Ovary (tissue), 3 donors: ENCODE results near the gene SIX2.

Experiments
- CTCF ChIP-seq, 3 donors: fragments of 450-650 bp in 2 of 3; fragments of 200-600 bp in 1 of 3; IDR thresholded peaks; one replicate each; pipeline versions ENCODE4 v1.5.1 to v1.8.0; 2016 to 2022; ENCODE audit warnings: antibody characterized with exemption in 3 of 3, mild to moderate bottlenecking in 1 of 3
- EP300 ChIP-seq: sonication (generic); formaldehyde crosslinking; IDR thresholded peaks from one replicate; pipeline ENCODE4 v1.6.1; 2017; ENCODE audit warnings: antibody characterized with exemption
- POLR2A ChIP-seq: fragments of 450-650 bp; IDR thresholded peaks from one replicate; pipeline ENCODE4 v1.6.1; 2017; ENCODE audit warnings: antibody characterized with exemption, mild to moderate bottlenecking, moderate library complexity
- donor health status: DM: no; HTN: no; CAD: no.

- TF ChIP-seq CTCF (IDR thresholded peaks at IDR 0.05) (no peak), EP300 (no peak), POLR2A (no peak)
Measured at GRCh38 chr2:45052388-45052928, 43.2 kb upstream of the SIX2 start.
